CD4-positive, alpha-beta T cell treated with Interleukin-17A for 4 hours (primary cell): ENCODE measurements around the gene FOXP1.

ENCODE experiments used
- DNase-seq: peaks from one replicate; pipeline ENCODE4 v3.0.0-alpha.2; 2020; ENCODE audit warnings: mixed read lengths

FOXP1 gene

DNA sequence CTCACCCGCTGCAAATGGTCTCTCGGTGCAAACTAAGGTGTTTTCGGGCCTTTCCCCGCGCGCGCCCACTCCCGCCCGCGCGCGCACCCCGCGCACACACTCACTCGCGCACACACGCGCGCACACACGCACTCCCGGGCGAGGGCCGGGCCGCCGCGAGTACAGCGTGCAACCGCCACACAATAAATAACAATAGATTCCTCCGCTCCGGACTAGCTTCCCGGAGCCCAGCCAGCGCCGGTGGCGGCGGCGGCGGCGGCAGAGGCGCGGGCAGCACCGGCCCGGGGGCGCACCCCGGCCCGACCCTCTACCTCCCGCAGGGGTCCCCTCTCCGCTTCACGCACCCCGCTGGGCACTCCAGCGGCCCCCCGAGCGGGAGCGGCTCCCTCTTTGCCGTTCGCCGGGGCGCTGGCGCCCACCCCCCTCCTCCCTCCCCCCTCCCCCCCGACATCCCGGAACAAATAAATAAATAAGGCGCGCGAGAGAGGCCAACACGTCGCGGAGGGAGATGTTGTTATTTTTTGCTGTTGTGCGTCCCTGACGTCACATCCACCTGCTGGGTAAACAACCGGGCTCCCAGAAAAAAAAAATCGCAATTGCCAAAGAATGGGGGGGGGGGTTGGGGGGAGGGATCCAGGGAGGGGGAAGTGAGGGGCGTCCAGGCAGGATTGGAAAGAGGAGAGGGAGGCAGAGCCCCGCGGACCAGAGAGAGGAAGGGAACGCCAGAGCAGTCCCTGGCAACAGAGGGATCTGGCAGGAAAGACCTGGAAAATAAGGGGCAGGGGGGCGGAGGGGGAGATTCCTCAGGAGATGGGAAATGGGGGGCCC lies at the start of gene FOXP1:
TSS of gene FOXP1 (minus strand) at position 163 of the 828 bp plus-strand sequence. CDS start 385,347 bp downstream, outside the sequence.
- DNase-seq = peak; percentile 76

DNA sequence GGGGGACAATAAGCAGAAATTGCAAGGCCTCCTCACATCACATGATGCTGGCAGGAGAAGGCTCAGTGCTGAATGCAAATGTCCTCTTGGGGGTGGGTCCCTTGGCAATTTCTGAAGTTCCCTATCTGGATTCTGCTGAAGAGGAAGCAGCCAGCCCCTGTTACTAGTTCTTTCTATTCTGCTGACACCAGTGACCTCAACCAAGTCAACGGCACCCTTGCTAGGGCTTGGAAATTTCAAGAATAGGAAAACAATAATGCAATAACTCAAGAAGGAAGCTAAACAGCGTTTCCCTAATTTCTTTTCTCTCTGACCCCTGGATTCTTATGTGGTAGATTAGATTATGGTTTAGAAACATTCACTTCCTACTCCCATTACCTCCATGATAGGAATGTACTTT lies 46.2 kb upstream of the FOXP1 start:
- DNase-seq = no peak

DNA sequence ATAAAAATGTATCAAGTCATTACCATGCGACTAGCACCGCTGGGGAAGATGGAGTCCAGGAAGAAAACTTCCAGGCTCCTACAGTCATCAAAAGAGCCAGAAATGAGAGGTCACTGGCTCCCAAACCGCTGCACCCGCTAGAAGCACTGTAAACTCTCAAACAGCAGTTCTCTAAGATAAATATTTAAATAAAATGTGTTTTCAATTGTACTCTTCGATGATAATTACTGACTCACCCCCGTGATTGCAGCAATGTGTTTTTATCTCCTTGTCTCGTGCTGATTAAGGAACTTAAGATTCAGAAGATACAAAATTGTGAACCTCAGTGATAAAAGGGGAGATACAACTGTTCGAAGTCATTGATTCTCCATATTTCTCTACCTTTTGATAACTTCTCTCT lies 45.8 kb upstream of the FOXP1 start:
- DNase-seq = no peak

DNA sequence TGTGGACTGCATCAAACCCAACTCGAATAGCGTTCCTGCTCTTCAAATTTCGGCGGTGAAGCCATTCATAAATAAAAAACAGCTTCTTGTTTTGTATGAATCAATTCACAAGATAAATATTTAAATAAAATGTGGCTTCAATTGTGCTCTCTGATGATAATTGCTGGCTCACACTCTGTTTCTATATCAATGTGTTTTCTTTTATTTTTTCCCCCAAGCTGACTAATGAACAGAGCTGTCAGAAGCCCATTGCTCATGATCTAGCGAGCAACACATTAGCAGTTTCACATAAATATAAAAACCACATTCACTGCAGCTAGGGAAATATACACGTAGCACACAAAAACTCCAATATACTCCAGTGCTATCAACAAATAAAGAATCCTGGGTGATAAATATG lies 45.0 kb upstream of the FOXP1 start:
- no peak for DNase-seq

DNA sequence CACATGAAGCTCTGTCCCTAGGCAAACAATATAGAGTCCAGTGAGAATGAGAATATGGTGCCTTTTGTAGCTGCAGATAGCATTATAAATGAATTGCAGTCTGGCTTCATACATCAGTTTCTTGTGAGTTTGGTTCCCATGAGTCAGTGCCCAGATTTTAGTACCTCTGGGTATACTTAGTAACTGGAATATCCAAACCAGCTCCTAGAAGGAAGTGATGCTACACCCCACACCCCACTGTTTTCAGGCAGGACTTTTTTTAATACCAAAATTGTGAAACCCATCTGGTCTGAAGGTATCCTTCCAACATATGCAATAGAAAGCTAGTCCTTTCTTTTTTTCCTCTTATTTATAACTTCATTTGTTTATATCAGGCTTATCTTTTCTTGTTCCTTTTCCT lies 42.1 kb upstream of the FOXP1 start:
- no peak for DNase-seq

DNA sequence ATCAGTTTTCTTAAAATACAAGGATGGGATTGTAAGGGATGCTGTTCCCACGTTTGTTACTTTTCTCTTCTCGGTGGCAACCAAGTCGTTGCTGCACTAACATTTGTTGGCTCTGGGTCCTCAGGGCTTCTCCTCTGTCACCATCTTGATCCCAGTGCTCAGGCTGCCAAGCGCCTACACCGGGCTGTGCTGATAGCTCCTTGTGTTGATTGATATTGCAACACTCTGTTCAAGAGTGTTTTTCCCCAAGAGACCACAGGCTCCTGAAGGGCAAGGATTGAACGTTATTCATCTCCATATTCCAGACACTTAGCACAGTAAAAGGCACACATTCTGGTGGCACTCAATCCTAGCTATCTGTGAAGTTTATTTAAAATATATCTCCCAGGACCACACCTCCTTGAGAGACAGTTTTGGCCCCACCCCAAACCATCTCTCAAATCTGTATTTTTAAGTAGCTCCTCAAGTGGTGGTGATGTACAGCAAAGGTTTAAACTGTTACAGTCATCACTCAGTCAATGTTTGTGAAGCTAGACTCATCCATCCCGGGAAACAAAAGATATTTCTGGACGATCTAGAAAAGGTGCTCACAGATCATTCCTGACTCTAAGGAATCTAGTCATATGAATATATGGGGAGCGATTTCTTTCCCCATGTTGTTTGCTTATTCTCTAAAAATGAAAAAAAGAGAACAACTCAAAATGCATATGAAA lies 38.5 kb upstream of the FOXP1 start:
- DNase-seq = no peak

DNA sequence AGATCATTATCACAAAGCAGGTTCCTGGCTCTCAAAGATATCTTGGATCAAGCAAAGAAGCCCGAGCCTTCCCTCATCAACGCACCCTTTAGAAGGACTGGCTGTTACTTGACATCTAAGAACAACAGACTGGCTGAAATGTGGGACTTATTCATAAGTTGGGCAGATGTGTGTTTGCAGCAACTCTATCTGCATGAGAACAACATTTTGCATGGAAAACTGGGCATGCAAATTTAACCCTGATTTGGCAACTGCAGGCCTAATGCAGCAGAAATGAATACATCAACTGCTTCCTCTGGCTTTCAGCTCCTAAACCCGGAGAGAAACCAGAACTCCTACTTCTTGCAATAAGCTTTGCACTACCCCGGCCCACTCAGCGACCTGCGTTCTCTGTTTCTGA lies 35.0 kb upstream of the FOXP1 start:
- DNase-seq = no peak

DNA sequence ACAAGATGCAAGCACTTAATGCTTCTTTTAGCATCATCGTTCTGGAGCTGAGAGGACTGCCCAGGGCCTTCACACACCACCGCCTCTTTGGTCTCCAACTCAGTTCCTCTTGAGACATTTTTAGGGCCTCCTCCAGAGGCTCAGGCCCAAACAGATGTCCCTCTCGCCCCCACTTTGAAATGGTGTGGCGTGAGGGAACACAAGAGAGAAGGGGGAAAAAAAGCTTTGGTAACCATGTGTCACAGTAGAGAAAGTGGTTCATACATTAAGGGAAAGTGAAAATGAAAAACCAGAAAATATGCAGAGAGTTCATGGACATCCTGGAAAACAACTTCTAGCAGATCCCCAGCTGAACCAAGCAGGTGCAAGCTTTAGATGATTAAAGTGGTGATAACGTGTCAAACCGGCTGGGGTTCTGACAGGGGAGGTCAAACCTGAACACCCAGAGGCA lies 33.1 kb upstream of the FOXP1 start:
- no peak for DNase-seq

DNA sequence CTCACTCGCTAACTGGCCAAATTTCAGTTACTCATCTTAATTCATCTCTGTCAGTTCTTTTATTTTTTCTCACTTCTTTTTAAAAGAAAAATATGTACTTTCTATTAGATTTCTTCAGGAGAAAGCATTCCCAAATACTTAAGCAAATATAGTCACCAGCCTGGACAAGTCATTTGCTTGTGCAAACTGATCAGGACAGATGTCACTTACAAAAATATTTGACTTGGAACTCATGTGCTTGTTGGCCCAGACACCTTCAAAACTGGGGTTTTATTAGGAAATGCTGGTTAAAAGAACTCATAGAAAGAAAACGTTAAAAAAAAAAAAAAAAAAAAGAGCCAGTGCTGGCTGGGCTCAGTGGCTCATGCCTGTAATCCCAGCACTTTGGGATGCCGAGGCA lies 31.3 kb upstream of the FOXP1 start:
- no peak for DNase-seq

DNA sequence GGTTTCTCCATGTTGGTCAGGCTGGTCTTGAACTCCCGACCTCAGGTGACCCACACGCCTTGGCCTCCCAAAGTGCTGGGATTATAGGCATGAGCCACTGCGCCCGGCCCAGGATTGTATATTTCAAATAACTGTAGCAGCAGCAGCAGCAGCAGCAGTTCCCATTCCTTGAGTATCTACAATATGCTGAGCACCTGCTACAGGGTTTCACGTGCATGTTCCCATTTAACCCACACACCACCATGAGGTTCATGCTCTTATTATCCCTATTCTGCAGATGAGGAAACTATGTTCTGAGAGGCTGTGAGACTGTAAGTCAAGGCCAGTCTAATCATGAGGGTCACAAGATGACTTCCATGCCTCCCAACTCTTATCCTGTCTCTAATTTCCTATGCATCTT lies 30.9 kb upstream of the FOXP1 start:
- DNase-seq = no peak

DNA sequence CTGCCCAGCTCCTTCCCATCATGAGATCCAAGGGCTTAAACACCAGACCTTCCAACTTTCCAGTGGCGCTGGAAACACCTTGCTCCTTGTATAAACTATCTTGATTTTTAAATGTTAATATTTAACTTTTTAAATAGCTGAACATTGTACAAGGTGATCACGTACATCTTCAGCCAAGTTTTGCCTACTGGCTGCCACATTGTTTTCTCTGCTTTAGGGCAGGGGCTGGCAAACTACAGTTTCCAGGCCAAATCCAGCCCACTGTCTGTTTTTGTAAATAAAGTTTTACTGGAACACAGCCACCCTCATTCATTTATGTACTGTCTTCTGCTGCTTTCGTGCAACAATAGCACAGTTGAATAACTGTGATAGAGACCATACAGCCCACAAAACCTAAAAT lies 27.6 kb upstream of the FOXP1 start:
- no peak for DNase-seq

DNA sequence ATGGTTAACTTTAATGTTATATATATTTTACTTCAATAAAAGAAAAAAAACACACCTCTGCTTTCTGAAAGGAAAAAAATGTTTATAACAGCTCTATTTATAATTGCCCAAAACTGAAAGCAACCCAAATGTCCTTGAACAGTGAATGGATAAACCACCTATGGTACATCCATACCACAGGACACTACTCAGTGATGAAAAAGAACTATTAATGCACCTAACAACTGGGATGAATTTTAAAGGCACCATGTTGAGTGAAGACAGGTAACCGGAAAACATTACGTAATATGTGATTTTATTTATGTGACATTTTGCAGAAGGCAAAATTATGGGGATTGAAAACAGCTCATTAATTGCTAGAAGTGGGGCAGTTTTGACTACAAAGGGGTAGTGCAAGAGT lies 23.8 kb upstream of the FOXP1 start:
- no peak for DNase-seq

DNA sequence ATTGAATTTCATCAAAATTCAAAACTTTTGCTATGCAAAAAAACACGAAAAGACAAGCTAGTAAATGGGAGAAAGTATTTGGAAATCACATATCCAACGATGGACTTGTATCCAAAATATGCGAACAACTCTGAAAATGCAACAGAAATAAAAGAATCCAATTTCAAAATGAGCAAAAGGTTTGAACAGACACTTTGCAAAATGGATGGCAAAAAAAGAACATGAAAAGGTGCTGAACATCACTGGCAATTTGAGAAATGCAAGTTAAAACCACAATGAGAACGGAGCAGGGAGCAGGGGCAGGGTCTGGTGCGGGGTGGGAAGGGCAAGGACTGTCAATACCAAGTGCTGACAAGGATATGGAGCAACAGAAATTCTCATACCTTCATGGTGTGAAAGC lies 23.1 kb upstream of the FOXP1 start:
- DNase-seq = no peak

DNA sequence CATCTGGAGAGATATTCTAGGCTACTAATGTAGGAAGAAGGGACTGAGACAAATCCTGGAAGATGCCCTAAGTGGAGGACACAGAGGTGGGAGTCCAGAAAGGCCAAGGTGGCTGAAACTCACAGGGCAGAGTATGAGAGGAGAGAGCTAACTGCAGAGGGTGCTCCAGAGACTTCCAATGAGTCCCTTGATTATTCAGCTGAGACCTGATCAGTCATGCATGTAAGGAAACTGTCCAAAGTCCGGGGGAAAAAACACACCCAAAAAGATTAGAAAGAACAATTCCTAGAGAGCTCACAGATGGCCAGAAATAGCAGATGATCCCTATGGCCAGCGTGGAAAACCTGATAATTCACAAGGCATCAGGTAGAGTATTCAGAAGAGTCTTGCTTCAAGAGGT lies 18.7 kb upstream of the FOXP1 start:
- no peak for DNase-seq

DNA sequence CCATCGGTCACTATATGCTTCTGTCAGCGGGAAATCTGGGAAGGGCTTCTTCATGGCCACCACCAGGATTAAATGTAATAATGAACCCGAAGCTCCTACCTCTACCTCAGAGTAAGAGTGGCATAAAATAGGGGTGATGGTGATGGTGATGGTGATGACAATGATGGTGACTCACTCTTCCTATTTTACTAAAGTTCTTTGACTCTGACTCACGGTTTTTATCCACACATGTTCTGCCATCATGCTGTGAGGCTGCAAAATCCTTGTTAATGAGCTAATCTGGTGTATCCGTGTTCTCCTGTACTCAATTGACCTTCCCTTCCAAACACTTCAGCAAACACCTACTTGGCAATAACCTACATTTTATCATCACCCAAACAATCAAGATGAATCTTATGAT lies 18.3 kb upstream of the FOXP1 start:
- no peak for DNase-seq

DNA sequence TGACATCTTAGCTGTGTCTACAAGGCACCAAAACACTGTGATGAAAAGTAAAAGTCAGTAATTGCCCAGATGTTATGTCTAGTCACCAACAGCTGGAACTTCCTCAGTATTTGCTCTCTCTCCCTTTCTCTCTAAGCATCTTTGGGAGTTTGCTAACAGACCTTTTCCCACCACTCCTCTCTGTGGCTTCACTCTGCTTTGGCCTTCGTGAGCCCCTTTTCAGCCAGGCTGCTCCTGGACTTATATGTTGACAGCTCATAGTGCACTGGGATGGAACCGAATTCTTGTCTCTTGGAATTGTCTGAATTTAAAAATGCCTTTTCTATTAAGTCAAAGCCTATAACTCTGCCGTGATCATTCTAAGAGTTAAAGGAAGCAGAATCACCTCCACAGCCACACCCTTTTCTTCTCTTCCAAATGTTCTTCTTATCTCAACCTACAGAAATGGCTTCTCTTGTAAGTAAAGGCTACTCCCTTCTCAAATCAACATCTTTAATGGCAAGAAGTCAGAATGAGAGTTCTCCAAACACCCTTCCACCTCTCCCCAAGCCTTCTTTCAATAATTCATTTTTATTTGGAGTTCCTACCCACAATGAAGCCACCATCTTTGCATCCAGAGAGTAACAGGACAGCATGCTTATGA lies 17.2 kb upstream of the FOXP1 start:
- no peak for DNase-seq

DNA sequence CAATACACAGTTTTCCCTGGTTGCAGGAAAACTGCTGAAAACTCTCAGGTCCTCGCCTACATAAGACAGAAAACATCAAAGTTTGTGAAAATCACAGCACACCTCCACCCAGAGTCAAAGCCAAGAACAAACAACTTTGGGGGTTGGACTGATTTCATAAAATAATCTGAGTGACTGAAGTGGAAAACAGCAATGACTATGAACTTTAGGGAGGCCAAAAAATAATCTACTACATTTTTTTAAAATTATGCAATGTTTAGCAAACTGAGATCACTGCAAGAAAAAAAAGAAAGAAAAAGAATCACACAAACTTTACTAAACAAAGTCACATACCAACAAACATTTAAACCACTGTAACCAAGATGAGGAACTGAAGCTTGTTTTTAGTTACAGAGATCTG lies 15.9 kb upstream of the FOXP1 start:
- no peak for DNase-seq

DNA sequence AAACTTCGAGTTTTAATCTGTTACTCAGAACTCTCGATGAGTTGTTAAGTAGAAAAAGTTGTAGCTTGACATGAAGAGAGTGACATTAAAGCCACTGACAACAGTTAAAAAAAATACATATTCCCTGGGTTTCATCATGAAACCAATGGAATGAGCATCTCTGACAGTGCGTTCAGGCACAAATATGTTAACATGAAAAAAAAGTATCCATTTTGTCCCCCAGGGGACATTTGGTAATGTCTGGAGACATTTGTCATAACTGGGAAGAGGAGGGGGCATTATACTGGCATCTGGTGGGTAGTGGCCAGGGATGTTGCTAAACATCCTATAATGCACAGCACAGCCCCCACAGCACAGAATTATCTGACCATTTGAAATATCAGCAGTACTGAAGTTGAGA lies 14.8 kb upstream of the FOXP1 start:
- DNase-seq = no peak

DNA sequence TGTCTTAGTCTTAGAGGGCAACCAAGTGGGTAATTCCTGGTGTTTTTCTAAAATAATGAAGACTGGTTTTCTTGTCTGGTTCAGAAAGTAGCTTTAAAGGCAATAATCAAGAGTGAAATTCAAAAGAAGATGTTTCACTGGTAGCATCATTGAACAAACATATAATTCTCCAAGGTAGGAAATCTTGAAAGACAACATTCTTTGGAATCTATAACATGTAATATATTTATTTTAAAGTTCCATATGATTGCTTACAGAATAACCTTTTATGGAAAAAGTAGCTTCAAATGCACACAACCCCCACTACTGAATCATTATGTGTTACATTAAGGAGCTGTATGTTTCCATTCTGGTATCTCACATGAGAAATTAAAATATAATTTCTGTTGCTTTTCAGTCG lies 13.8 kb upstream of the FOXP1 start:
- DNase-seq = no peak

DNA sequence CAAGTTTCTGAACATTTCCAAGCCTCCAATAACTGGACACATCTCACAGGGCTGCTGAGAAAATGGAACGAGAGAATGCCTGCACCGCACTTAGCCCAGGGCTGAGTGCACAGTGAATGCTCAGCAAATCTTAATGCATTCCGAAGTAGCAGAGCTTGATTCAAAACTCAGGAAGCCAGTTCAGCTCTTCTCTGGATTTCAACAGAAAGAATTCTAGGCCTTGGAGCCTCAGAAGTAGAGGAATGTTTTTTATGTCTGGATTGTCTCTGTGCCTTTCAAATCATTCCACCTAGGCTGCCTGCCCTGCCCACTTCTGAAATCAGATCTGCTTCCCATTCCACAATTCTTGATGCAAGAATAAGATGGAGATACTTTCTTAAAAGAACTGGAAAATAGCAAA lies 9.6 kb upstream of the FOXP1 start:
- DNase-seq = no peak

DNA sequence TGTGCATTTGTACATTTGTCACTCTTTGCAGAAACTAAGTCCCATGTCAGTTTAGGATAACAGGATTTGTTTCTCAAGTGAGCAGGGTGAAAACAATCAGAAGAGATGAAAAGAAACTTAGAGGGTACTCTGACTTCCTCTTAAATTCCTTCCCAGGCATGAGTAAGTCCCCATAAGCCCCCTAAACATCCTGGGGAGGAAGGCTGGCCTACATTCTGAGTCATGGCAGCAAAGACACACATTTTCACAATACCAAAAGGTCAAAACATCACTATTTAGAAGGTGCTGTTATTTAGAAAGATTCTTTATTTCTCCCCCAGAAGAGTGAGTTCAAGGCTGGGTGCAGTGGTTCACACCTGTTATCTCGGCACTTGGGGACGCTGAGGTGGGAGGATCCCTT lies 7.6 kb upstream of the FOXP1 start:
- DNase-seq = no peak

DNA sequence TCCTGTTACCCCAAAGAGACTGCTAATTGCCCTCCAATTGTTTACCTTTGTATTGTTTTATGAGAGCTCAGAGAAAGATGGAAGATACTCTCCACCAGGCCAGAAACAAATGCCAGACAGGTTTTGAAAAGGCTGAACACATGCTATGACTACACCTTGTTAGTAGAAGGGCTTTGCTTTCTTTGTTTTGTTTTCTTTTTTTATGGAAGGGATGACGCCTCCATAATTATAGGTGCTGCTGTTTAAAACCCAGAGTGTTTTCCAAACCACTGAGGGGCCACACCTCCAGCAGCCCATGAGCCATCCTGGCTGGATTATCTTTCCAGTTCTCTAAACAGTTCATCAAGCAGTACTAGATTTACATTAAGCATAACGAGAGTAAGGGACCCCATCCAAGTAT lies 5.6 kb upstream of the FOXP1 start:
- DNase-seq = no peak

DNA sequence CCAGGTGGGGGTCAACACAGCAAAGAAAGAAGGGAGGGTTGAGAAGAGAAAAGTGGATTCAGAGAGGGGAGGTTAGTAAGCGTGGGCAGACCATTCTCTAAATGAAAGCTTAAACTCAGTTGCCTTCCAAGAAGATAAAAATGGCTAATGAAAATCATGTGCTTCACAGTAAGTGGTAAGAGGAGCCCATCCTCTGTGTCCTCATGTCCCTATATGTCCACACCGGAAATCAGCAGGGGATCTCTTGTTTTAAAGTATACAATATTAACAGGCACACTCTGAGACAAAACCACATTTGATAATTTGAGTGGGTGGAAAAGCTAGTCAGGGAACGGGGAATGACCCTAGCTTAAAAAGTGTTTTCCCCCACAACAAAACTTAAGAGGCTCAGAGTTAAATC lies 4.4 kb upstream of the FOXP1 start:
- no peak for DNase-seq

DNA sequence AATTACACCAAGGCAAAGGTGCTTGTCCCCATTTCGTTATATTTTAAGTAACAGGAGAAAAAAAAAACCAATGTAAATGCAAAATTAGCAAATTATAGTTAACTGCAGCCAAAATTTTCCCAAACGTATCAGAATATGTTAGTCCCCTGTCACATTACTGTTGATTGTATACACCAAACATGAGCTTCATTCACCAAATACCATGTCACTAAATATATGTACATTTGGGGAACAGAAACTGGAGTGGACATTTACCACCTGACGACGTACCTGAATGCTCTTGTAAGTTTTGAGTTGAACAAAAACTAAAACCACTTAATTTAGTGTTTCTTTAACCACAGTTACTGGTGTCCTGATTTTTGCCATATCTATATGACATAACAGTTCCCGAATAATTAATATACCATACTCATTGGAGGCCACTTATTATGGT lies 3.3 kb upstream of the FOXP1 start:
- no peak for DNase-seq
